Fibroblast of lung (primary cell): ENCODE measurements around the gene FAM107B. TPM values are rescaled to one million over a fixed set of nuclear protein-coding genes. Genes with fewer than 3 reads are reported as not detected.

Experiments
- DNase-seq, 2 donors: peaks; one replicate each; pipeline versions ENCODE4 v3.0.0 to v3.0.0-alpha.2; 2010; ENCODE audit warnings: low read depth in 2 of 2
- H2AFZ ChIP-seq: 2 replicates; pipeline ENCODE4 v1.5.1; 2012; ENCODE audit warnings: low read length, control low read depth, inconsistent platforms
- H3K27ac ChIP-seq: 2 replicates; pipeline ENCODE4 v1.5.1; 2011; ENCODE audit warnings: low read length, control low read depth; ENCODE audit not compliant: insufficient read depth
- H3K27me3 ChIP-seq: 2 replicates; pipeline ENCODE4 v1.5.1; 2011; ENCODE audit warnings: mild to moderate bottlenecking, low read length; ENCODE audit not compliant: control insufficient read depth, insufficient read depth
- H3K36me3 ChIP-seq: 2 replicates; pipeline ENCODE4 v1.5.1; 2011; ENCODE audit warnings: low read length; ENCODE audit not compliant: control insufficient read depth, insufficient read depth
- H3K4me1 ChIP-seq: 2 replicates; pipeline ENCODE4 v1.5.1; 2011; ENCODE audit warnings: low read length; ENCODE audit not compliant: control insufficient read depth, insufficient read depth; ENCODE audit errors: extremely low read depth
- H3K4me2 ChIP-seq: 2 replicates; pipeline ENCODE4 v1.5.1; 2011; ENCODE audit warnings: low read length, control low read depth; ENCODE audit not compliant: insufficient read depth; ENCODE audit errors: extremely low read depth
- H3K4me3 ChIP-seq, 4 experiments: fragments of 200-600 bp in 1 of 4; sonication (generic) in 1 of 4; replicated peaks in 1 of 4; 2 replicates each; pipeline ENCODE4 v1.5.1; 2011 to 2016; ENCODE audit warnings: low read length in 4 of 4, low read depth in 3 of 4, mild to moderate bottlenecking in 3 of 4, control low read depth in 2 of 4, inconsistent platforms in 1 of 4, mixed read lengths in 1 of 4; ENCODE audit not compliant: insufficient read depth in 1 of 4; ENCODE audit errors: control extremely low read depth in 1 of 4
- H3K79me2 ChIP-seq: 2 replicates; pipeline ENCODE4 v1.5.1; 2012; ENCODE audit warnings: mild to moderate bottlenecking, low read length, inconsistent platforms; ENCODE audit not compliant: control insufficient read depth, insufficient read depth
- H3K9ac ChIP-seq: 2 replicates; pipeline ENCODE4 v1.5.1; 2011; ENCODE audit warnings: mild to moderate bottlenecking, low read length, control low read depth; ENCODE audit not compliant: insufficient read depth
- H3K9me3 ChIP-seq: 2 replicates; pipeline ENCODE4 v1.5.1; 2012; ENCODE audit warnings: low read depth, low read length; ENCODE audit not compliant: control insufficient read depth, insufficient read depth
- H4K20me1 ChIP-seq: 2 replicates; pipeline ENCODE4 v1.5.1; 2011; ENCODE audit warnings: low read length; ENCODE audit not compliant: control insufficient read depth, insufficient read depth; ENCODE audit errors: extremely low read depth
- EZH2 ChIP-seq: IDR thresholded peaks from 2 replicates; pipeline ENCODE4 v1.5.1; 2012; ENCODE audit warnings: low read length, control low read depth, mild to moderate bottlenecking; ENCODE audit errors: missing control alignments
- polyA plus RNA-seq, 2 donors: library from polyadenylated mRNA; depleted of rRNA in 1 of 2; stranded (reverse) in 1 of 2; unstranded in 1 of 2; fragments of >200 nt; gene quantifications; 2 replicates each; pipeline ENCODE4 v1.2.1, GENCODE V29; 2011 to 2012; ENCODE audit warnings: missing spikeins in 1 of 2
- total RNA-seq: library from RNA; depleted of rRNA; stranded (reverse); fragments of >200 nt; gene quantifications from 2 replicates; pipeline ENCODE4 v1.2.1, GENCODE V29; 2014
- TF ChIP-seq, protein P1 (sequence below), 2 donors: IDR thresholded peaks in 1 of 2; conservative IDR thresholded peaks in 1 of 2; 1 replicate in 1 of 2; 2 replicates in 1 of 2; pipeline ENCODE4 v1.5.1; 2011 to 2012; ENCODE audit warnings: low read length in 2 of 2, control low read depth in 1 of 2, inconsistent platforms in 1 of 2, low read depth in 1 of 2, mild to moderate bottlenecking in 1 of 2

The FAM107B gene
- total and polyA plus RNA-seq, 2 donors (not counting 1 experiment from before 2014, with no cell fraction given): 29.0 to 36.0 TPM

DNA sequence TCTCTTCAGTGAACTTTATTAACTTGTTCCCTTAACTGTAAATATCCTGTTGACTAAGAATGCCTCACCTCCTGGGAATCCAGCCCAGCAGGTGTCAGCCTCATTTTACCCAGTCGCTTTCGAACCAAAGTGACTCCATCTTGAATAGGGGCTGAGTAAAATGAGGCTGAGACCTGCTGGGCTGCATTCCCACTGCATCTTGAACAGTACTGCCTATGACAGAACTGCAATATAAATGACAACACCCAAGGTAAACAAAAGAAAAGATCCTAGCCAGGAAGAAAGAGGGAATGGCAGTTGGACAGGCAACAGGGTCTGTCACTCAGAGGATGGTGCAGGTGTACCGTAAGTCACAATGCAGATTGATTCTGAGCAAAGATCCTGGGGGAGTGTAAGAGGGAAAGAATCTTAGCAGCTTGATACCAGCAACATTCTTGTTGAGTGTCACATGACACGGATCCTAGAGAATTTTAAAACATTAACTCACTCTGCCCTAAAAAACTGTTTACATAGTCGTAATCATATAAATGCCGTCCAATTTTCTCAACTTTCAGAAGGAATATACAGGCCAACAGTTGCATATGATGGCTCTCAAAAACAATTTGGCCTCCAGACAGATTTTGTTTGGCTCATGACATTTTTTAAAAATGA, 4.4 kb upstream of the FAM107B start:
- Histone ChIP-seq H3K79me2 (no peaks in the 10 kb centered on the region), H3K36me3 (no peaks in the 10 kb centered on the region), H3K27ac (no peak overlapping the region), H3K4me1 (peaks cover 8% of the 10 kb centered on the region), H3K4me3 (no peak overlapping the region), H3K9ac (no peak overlapping the region), H3K9me3 (no peaks in the 10 kb centered on the region), H3K27me3 (no peaks in the 10 kb centered on the region), H3K4me2 (peak overlapping the region; percentile 66), H4K20me1 (no peaks in the 10 kb centered on the region), H2AFZ (no peak overlapping the region)
- no peak for TF ChIP-seq EZH2
- TF ChIP-seq, protein P1, sequence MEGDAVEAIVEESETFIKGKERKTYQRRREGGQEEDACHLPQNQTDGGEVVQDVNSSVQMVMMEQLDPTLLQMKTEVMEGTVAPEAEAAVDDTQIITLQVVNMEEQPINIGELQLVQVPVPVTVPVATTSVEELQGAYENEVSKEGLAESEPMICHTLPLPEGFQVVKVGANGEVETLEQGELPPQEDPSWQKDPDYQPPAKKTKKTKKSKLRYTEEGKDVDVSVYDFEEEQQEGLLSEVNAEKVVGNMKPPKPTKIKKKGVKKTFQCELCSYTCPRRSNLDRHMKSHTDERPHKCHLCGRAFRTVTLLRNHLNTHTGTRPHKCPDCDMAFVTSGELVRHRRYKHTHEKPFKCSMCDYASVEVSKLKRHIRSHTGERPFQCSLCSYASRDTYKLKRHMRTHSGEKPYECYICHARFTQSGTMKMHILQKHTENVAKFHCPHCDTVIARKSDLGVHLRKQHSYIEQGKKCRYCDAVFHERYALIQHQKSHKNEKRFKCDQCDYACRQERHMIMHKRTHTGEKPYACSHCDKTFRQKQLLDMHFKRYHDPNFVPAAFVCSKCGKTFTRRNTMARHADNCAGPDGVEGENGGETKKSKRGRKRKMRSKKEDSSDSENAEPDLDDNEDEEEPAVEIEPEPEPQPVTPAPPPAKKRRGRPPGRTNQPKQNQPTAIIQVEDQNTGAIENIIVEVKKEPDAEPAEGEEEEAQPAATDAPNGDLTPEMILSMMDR (conservative IDR thresholded peaks at IDR 0.05 in 1 of 2, IDR thresholded peaks at IDR 0.05 in 1 of 2; ENCODE audit: low read depth in 1 of 2, low read length in 2 of 2): no peak
- peak; percentile 19 to 78 for DNase-seq

- Histone ChIP-seq H3K4me2 (no peak overlapping the region), H3K27ac (no peak overlapping the region), H3K36me3 (no peaks in the 10 kb centered on the region), H2AFZ (no peak overlapping the region), H3K9me3 (no peaks in the 10 kb centered on the region), H3K27me3 (no peaks in the 10 kb centered on the region), H3K79me2 (no peaks in the 10 kb centered on the region), H3K9ac (no peak overlapping the region), H3K4me1 (peaks cover 8% of the 10 kb centered on the region), H3K4me3 (no peak overlapping the region), H4K20me1 (no peaks in the 10 kb centered on the region)
- TF ChIP-seq EZH2: no peak
- TF ChIP-seq, protein P1 (conservative IDR thresholded peaks at IDR 0.05 in 1 of 2, IDR thresholded peaks at IDR 0.05 in 1 of 2; ENCODE audit: low read depth in 1 of 2, low read length in 2 of 2): no peak
- DNase-seq: no peak
Observed at GRCh38 chr10:14776546-14776945, 1.8 kb upstream of the FAM107B start.

DNA sequence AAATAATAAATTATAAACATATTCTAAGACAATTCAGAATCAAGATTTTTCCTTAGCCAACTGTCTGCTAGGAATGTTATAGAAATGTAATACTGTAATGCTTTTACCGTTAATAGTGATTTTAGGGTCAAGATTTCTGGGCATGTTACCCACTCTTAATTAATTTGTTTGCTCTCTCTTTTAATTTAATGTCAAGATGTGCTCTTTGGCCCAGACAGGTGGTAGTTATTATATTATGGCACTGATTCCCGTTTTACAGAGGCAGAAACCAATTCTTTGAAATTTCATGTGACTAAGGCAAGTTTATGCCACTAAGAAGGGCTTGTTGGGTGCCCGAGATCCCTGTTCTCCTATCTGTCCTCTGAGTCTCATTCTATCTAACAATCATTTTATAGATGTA, 959 bp upstream of the FAM107B start:
- H3K4me2 ChIP-seq: no peak overlapping the region
- TF ChIP-seq, protein P1 (conservative IDR thresholded peaks at IDR 0.05 in 1 of 2, IDR thresholded peaks at IDR 0.05 in 1 of 2; ENCODE audit: low read depth in 1 of 2, low read length in 2 of 2): no peak
- no peak for TF ChIP-seq EZH2
- H2AFZ ChIP-seq: no peak overlapping the region
- H3K27me3 ChIP-seq: no peaks in the 10 kb centered on the region
- H4K20me1 ChIP-seq: no peaks in the 10 kb centered on the region
- peaks cover 8% of the 10 kb centered on the region for H3K4me1 ChIP-seq
- no peak overlapping the region for H3K4me3 ChIP-seq
- H3K9ac ChIP-seq: no peak overlapping the region
- H3K36me3 ChIP-seq: no peaks in the 10 kb centered on the region
- DNase-seq: no peak
- H3K9me3 ChIP-seq: no peaks in the 10 kb centered on the region
- H3K79me2 ChIP-seq: no peaks in the 10 kb centered on the region
- H3K27ac ChIP-seq: no peak overlapping the region
